Mucosa of descending colon (tissue), 3 donors: ENCODE data around the gene APOC1. TPM values are rescaled to one million over a fixed set of nuclear protein-coding genes. Genes with fewer than 3 reads are reported as not detected.
"Not testable (repeated sequence)": the region's sequence is repeated elsewhere in the genome, so short reads cannot be mapped to it uniquely, and the experiment has no call there.

Experiments
- ATAC-seq: fragments of 200-7000 bp; cut with Tn5 transposase; one replicate; pipeline ENCODE4 v1.9.1; 2020; ENCODE audit warnings: mild to moderate bottlenecking, moderate library complexity
- DNase-seq, 3 donors: peaks; one replicate each; pipeline ENCODE4 v3.0.0-alpha.2; 2020
- H3K36me3 ChIP-seq: fragments of 200-600 bp; one replicate; pipeline ENCODE4 v1.8.0; 2021; ENCODE audit warnings: low read depth, mild to moderate bottlenecking
- H3K4me1 ChIP-seq: fragments of 200-600 bp; one replicate; pipeline ENCODE4 v1.8.0; 2021; ENCODE audit warnings: low read depth, mild to moderate bottlenecking
- H3K4me3 ChIP-seq: fragments of 200-600 bp; one replicate; pipeline ENCODE4 v1.8.0; 2021; ENCODE audit warnings: mild to moderate bottlenecking
- H3K9me3 ChIP-seq: fragments of 200-600 bp; one replicate; pipeline ENCODE4 v1.8.0; 2021; ENCODE audit warnings: mild to moderate bottlenecking
- CTCF ChIP-seq: fragments of 200-600 bp; IDR thresholded peaks from one replicate; pipeline ENCODE4 v1.8.0; 2022; ENCODE audit warnings: antibody characterized with exemption, mild to moderate bottlenecking
- intact Hi-C, 2 donors: fragments of 100-400 bp; cut with DNase I in 1 of 2; cut with micrococcal nuclease in 1 of 2; formaldehyde crosslinking; loops; one replicate each; pipeline versions ENCODE4 v1.11.0 to v1.11.1; 2022; cut with DNase I, micrococcal nuclease
- long read RNA-seq, 2 donors: library from polyadenylated mRNA; unstranded; transcript quantifications; one replicate each; pipeline ENCODE4 v2.0.0, GENCODE V29; 2019 to 2021
- total RNA-seq, 3 donors: library from RNA; stranded (reverse); fragmentation: NEBNext Ultra II Directional in 2 of 3; extraction: Animal tissue kit (Norgen Biotek cat#: 25700) in 2 of 3; gene quantifications; one replicate each; pipeline versions ENCODE4 v1.2.1 to v1.2.4, GENCODE V29; 2021 to 2023
- donor health status: DM: no; HTN: no; CAD: no; lungs with moderate emphysema.
- donor health status: DM: no; HTN: no; CAD: no.
- donor health status: DM: no; HTN: yes; CAD: no.

APOC1 gene
- 10 to 100 TPM in 1 of 3 donors, 1 to 10 TPM in 2; 3.6 to 12.7 (median 9.8) TPM for total RNA-seq
- long read RNA-seq, donor 1, partial matches to known transcripts, result 0 of 1 reads
- long read RNA-seq, donor 1, other reads (novel, unspliced or antisense), result 0 of 1 reads
- long read RNA-seq, donor 2, partial matches to known transcripts, result 0 of 2 reads
- long read RNA-seq, donor 2, other reads (novel, unspliced or antisense), result 0 of 2 reads

- H3K36me3 ChIP-seq, H3K4me1 ChIP-seq, intact Hi-C loops, H3K4me3 ChIP-seq, H3K9me3 ChIP-seq: not testable (repeated sequence)
- peak; percentile 92 for ATAC-seq
- DNase-seq, result peak; percentile 75 to 86 (median 84)
Observed at GRCh38 chr19:44914433-44915206, at the start of gene APOC1. Gene APOC1, plus strand, starts transcription at chr19:44914608. Its CDS starts 284 bp downstream, at chr19:44914892.

GRCh38 chr19:44865196-44865767, 49.1 kb upstream of the APOC1 start:
- H3K9me3 ChIP-seq, result no peaks in the 10 kb centered on the region
- DNase-seq (no peak), ATAC-seq (no peak)
- intact Hi-C loops, result no loop called here
- H3K36me3 ChIP-seq, result no peaks in the 10 kb centered on the region
- H3K4me1 ChIP-seq, result no peaks in the 10 kb centered on the region
- TF ChIP-seq CTCF, result no peak
- no peak overlapping the region for H3K4me3 ChIP-seq

GRCh38 chr19:44866664-44867063, 47.7 kb upstream of the APOC1 start:
- Histone ChIP-seq H3K4me1 (no peaks in the 10 kb centered on the region), H3K36me3 (no peaks in the 10 kb centered on the region), H3K9me3 (no peaks in the 10 kb centered on the region), H3K4me3 (no peak overlapping the region)
- no peak for DNase-seq
- TF ChIP-seq CTCF, result no peak
- intact Hi-C loops, result no loop called here
- peak; percentile 65 for ATAC-seq

- DNase-seq, result no peak
- no peak for ATAC-seq
- no peak overlapping the region for H3K4me3 ChIP-seq
- TF ChIP-seq CTCF, result no peak
- H3K9me3 ChIP-seq, result no peaks in the 10 kb centered on the region
- no peaks in the 10 kb centered on the region for H3K4me1 ChIP-seq
- no peaks in the 10 kb centered on the region for H3K36me3 ChIP-seq
- intact Hi-C loops, result no loop called here
Observed at GRCh38 chr19:44867578-44867977, 46.8 kb upstream of the APOC1 start.

- Histone ChIP-seq H3K4me1 (no peaks in the 10 kb centered on the region), H3K4me3 (no peak overlapping the region), H3K36me3 (no peaks in the 10 kb centered on the region), H3K9me3 (no peaks in the 10 kb centered on the region)
- DNase-seq (peak in 1 of 3 donors; percentile 47), ATAC-seq (peak; percentile 23)
- no peak for TF ChIP-seq CTCF
- intact Hi-C loops, result no loop called here
Observed at GRCh38 chr19:44869733-44870470, 44.5 kb upstream of the APOC1 start.

GRCh38 chr19:44871809-44872208, 42.6 kb upstream of the APOC1 start:
- TF ChIP-seq CTCF, result no peak
- H3K4me3 ChIP-seq, result no peak overlapping the region
- no peaks in the 10 kb centered on the region for H3K36me3 ChIP-seq
- DNase-seq (no peak), ATAC-seq (no peak)
- intact Hi-C loops, result no loop called here
- H3K9me3 ChIP-seq, result no peaks in the 10 kb centered on the region
- H3K4me1 ChIP-seq, result peaks cover 11% of the 10 kb centered on the region
